ENCODE data around the gene FAM170B. TPM values are rescaled to one million over a fixed set of nuclear protein-coding genes. Genes with fewer than 3 reads are reported as not detected.

Gene FAM170B
- total and polyA plus RNA-seq, 9 of the 15 experiments (the other 6 are each of a cell fraction or from before 2014, with no cell fraction given) = 0.11 to 0.21 TPM; not detected in 7

- Histone ChIP-seq H3K9me3 (replicated peaks; ENCODE audit: control insufficient read depth, insufficient read depth, low read depth, low read length) (no peaks in the 10 kb centered on the region), H4K20me1 (replicated peaks; ENCODE audit: control insufficient read depth, insufficient read depth, low read length) (no peaks in the 10 kb centered on the region), H3K9me1 (ENCODE audit: control insufficient read depth, insufficient read depth, low read length) (no peaks in the 10 kb centered on the region), H3K27ac (ENCODE audit: extremely low read depth, low read depth, low read length) (no peak overlapping the region; the same call in 2 of the 3 replicates), H3K79me2 (ENCODE audit: control insufficient read depth, insufficient read depth, low read length) (no peaks in the 10 kb centered on the region), H3K27me3 (ENCODE audit: control insufficient read depth in 2 of 2, insufficient read depth in 2 of 2, low read length in 2 of 2) (no peaks in the 10 kb centered on the region), H2AFZ (ENCODE audit: low read depth, low read length) (no peak overlapping the region), H3K4me3 (no peak overlapping the region), H3K4me1 (replicated peaks in 1 of 2; ENCODE audit: control insufficient read depth in 2 of 2, insufficient read depth in 2 of 2, low read length in 2 of 2) (peaks cover 30 to 61% of the 10 kb centered on the region in 2 experiments; a peak in 4 of 5 replicates), H3K9ac (ENCODE audit: insufficient read depth in 1 of 2, low read depth in 2 of 2, low read length in 2 of 2) (no peak overlapping the region), H3K36me3 (ENCODE audit: control insufficient read depth, insufficient read depth, low read length) (peaks cover 68% of the 10 kb centered on the region), H3K4me2 (ENCODE audit: insufficient read depth, low read length) (no peak overlapping the region)
- in situ Hi-C loops (cut with MboI) = no loop called here
- no TSS peak for BruUV-seq (replicated peaks)
- no peak for DNase-seq (ENCODE audit: extremely low read depth in 1 of 4, low spot score in 3 of 4)
- POLR2A ChIA-PET = interaction anchor here (0.6 kb wide), 1 partner anchor 9 kb away, joined by 3 read pairs; no protein-coding TSS in a partner anchor
- FAIRE-seq = no peak
- no peak for ATAC-seq
- CTCF ChIA-PET (ENCODE audit: low intra/inter-chr PET ratio) = no interaction called here
- WGBS (ENCODE audit: insufficient coverage, low coverage, missing lambda C conversion rate) = 7% methylated on average over 3 of the region's 3 CpGs
- intact Hi-C loops (cut with micrococcal nuclease) = no loop called here
- TF ChIP-seq ZNF347 (CRISPR knock-in tag; IDR thresholded peaks at IDR 0.05; ENCODE audit: low read depth) (no peak), FOSL1 (tag; conservative IDR thresholded peaks at IDR 0.05) (peak; percentile 50), MECOM (CRISPR knock-in tag; IDR thresholded peaks at IDR 0.05) (no peak), SAFB2 (IDR thresholded peaks at IDR 0.05; ENCODE audit: borderline replicate concordance, low read depth, low read length, severe bottlenecking) (no peak), RBM15 (IDR thresholded peaks at IDR 0.05; ENCODE audit: insufficient read depth, low read length) (no peak), FOXJ3 (CRISPR knock-in tag; IDR thresholded peaks at IDR 0.05) (no peak), SMARCE1 (IDR thresholded peaks at IDR 0.05) (peak; percentile 23; the same call in 1 of the 2 replicates), POLR2H (tag; IDR thresholded peaks at IDR 0.05; ENCODE audit: low read depth) (peak; percentile 38), MCM2 (IDR thresholded peaks at IDR 0.05; ENCODE audit: low read depth) (no peak), XRCC3 (IDR thresholded peaks at IDR 0.05) (no peak), MBD2 (IDR thresholded peaks at IDR 0.05; ENCODE audit: borderline replicate concordance, low read depth) (no peak), SRSF1 (IDR thresholded peaks at IDR 0.05; ENCODE audit: low read depth, low read length) (no peak), PKNOX1 (IDR thresholded peaks at IDR 0.05) (no peak), MTA2 (IDR thresholded peaks at IDR 0.05; ENCODE audit: low read depth) (no peak), ZNF140 (CRISPR knock-in tag; IDR thresholded peaks at IDR 0.05) (no peak)
- TF ChIP-seq, protein P1, sequence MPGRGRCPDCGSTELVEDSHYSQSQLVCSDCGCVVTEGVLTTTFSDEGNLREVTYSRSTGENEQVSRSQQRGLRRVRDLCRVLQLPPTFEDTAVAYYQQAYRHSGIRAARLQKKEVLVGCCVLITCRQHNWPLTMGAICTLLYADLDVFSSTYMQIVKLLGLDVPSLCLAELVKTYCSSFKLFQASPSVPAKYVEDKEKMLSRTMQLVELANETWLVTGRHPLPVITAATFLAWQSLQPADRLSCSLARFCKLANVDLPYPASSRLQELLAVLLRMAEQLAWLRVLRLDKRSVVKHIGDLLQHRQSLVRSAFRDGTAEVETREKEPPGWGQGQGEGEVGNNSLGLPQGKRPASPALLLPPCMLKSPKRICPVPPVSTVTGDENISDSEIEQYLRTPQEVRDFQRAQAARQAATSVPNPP (IDR thresholded peaks at IDR 0.05; ENCODE audit: borderline replicate concordance, insufficient read depth, insufficient read length) = no peak
- TF ChIP-seq, protein P2, sequence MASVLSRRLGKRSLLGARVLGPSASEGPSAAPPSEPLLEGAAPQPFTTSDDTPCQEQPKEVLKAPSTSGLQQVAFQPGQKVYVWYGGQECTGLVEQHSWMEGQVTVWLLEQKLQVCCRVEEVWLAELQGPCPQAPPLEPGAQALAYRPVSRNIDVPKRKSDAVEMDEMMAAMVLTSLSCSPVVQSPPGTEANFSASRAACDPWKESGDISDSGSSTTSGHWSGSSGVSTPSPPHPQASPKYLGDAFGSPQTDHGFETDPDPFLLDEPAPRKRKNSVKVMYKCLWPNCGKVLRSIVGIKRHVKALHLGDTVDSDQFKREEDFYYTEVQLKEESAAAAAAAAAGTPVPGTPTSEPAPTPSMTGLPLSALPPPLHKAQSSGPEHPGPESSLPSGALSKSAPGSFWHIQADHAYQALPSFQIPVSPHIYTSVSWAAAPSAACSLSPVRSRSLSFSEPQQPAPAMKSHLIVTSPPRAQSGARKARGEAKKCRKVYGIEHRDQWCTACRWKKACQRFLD (CRISPR knock-in tag; IDR thresholded peaks at IDR 0.05) = no peak
- TF ChIP-seq, protein P3, sequence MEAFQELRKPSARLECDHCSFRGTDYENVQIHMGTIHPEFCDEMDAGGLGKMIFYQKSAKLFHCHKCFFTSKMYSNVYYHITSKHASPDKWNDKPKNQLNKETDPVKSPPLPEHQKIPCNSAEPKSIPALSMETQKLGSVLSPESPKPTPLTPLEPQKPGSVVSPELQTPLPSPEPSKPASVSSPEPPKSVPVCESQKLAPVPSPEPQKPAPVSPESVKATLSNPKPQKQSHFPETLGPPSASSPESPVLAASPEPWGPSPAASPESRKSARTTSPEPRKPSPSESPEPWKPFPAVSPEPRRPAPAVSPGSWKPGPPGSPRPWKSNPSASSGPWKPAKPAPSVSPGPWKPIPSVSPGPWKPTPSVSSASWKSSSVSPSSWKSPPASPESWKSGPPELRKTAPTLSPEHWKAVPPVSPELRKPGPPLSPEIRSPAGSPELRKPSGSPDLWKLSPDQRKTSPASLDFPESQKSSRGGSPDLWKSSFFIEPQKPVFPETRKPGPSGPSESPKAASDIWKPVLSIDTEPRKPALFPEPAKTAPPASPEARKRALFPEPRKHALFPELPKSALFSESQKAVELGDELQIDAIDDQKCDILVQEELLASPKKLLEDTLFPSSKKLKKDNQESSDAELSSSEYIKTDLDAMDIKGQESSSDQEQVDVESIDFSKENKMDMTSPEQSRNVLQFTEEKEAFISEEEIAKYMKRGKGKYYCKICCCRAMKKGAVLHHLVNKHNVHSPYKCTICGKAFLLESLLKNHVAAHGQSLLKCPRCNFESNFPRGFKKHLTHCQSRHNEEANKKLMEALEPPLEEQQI (IDR thresholded peaks at IDR 0.05) = no peak
These were observed 25.1 kb upstream of the FAM170B start for GRCh38 chr10:49158915-49159314.

Data from K562 (cell line).